PC-9 (cell line): ENCODE measurements around the gene AOPEP. TPM values are rescaled to one million over a fixed set of nuclear protein-coding genes. Genes with fewer than 3 reads are reported as not detected.

ENCODE experiments used
- BruUV-seq: library from RNA; stranded (reverse); fragments of 400-500 nt; replicated peaks from 2 replicates; lab custom pipeline; 2021; lab: Mats Ljungman, UMichigan
- CTCF ChIA-PET: fragments of 300-600 bp; sonication (Branson Sonifier 250); formaldehyde crosslinking; loops from one replicate; lab custom pipeline; 2022; ENCODE audit warnings: antibody characterized with exemption; lab: Charles Lee
- POLR2A ChIA-PET: fragments of 300-600 bp; sonication (Branson Sonifier 250); formaldehyde crosslinking; loops from one replicate; lab custom pipeline; 2022; ENCODE audit warnings: antibody characterized with exemption; ENCODE audit not compliant: unreplicated experiment; lab: Charles Lee
- DNase-seq, 2 experiments: peaks; one replicate each; pipeline versions ENCODE4 v3.0.0 to v3.0.0-alpha.2; 2015 to 2022; ENCODE audit warnings: mixed read lengths in 1 of 2
- H2AFZ ChIP-seq: fragments of 200-600 bp; sonication (generic); 2 replicates; pipeline ENCODE4 v1.8.1; 2017; ENCODE audit warnings: antibody characterized with exemption
- H3F3A ChIP-seq: fragments of 200-600 bp; sonication (generic); 2 replicates; pipeline ENCODE4 v1.8.1; 2017; ENCODE audit warnings: antibody characterized with exemption, mild to moderate bottlenecking, low read depth; ENCODE audit not compliant: insufficient read depth
- H3K27ac ChIP-seq: fragments of 200-600 bp; sonication (generic); 2 replicates; pipeline ENCODE4 v1.6.1; 2016; ENCODE audit warnings: mixed run types
- H3K27me3 ChIP-seq: fragments of 200-600 bp; sonication (generic); 2 replicates; pipeline ENCODE4 v1.6.1; 2016; ENCODE audit warnings: low read depth, mixed run types; ENCODE audit not compliant: insufficient read depth
- H3K36me3 ChIP-seq: fragments of 200-600 bp; sonication (generic); 2 replicates; pipeline ENCODE4 v1.6.1; 2016; ENCODE audit warnings: low read depth, mixed run types
- H3K4me1 ChIP-seq: fragments of 200-600 bp; sonication (generic); replicated peaks from 2 replicates; pipeline ENCODE4 v1.6.1; 2016; ENCODE audit warnings: mixed run types; ENCODE audit not compliant: insufficient read depth
- H3K4me2 ChIP-seq: fragments of 200-600 bp; sonication (generic); 2 replicates; pipeline ENCODE4 v1.6.1; 2017; ENCODE audit warnings: mixed run types
- H3K4me3 ChIP-seq: fragments of 200-600 bp; sonication (generic); 2 replicates; pipeline ENCODE4 v1.6.1; 2016; ENCODE audit warnings: mixed run types
- H3K79me2 ChIP-seq: fragments of 200-600 bp; sonication (generic); 2 replicates; pipeline ENCODE4 v1.6.1; 2017; ENCODE audit warnings: low read depth, mixed run types
- H3K9me2 ChIP-seq: fragments of 200-600 bp; sonication (generic); 2 replicates; pipeline ENCODE4 v1.8.1; 2017; ENCODE audit warnings: mild to moderate bottlenecking; ENCODE audit not compliant: insufficient read depth
- H3K9me3 ChIP-seq: fragments of 200-600 bp; sonication (generic); 2 replicates; pipeline ENCODE4 v1.8.1; 2016; ENCODE audit warnings: low read depth; ENCODE audit not compliant: insufficient read depth
- H4K20me1 ChIP-seq: fragments of 200-600 bp; sonication (generic); 2 replicates; pipeline ENCODE4 v1.8.1; 2017; ENCODE audit not compliant: insufficient read depth
- EZH2 ChIP-seq: fragments of 200-600 bp; sonication (generic); IDR thresholded peaks from 2 replicates; pipeline ENCODE4 v1.8.0; 2017; ENCODE audit warnings: antibody characterized with exemption, low read depth
- intact Hi-C: fragments of 100-400 bp; cut with micrococcal nuclease; formaldehyde crosslinking; loops from one replicate; pipeline ENCODE4 v1.10.0; 2022; ENCODE audit not compliant: unreplicated experiment
- total RNA-seq: library from RNA; stranded (reverse); gene quantifications from 2 replicates; pipeline ENCODE4 v1.2.3, GENCODE V29; 2021
- TF ChIP-seq, protein P1 (sequence below): fragments of 200-600 bp; sonication (generic); conservative IDR thresholded peaks from 2 replicates; pipeline ENCODE4 v1.6.1; 2017; ENCODE audit warnings: mixed run types, antibody characterized with exemption, mild to moderate bottlenecking, moderate library complexity

Gene AOPEP
- total RNA-seq, 1 experiment from 2014 or later: 90.0 TPM

DNA sequence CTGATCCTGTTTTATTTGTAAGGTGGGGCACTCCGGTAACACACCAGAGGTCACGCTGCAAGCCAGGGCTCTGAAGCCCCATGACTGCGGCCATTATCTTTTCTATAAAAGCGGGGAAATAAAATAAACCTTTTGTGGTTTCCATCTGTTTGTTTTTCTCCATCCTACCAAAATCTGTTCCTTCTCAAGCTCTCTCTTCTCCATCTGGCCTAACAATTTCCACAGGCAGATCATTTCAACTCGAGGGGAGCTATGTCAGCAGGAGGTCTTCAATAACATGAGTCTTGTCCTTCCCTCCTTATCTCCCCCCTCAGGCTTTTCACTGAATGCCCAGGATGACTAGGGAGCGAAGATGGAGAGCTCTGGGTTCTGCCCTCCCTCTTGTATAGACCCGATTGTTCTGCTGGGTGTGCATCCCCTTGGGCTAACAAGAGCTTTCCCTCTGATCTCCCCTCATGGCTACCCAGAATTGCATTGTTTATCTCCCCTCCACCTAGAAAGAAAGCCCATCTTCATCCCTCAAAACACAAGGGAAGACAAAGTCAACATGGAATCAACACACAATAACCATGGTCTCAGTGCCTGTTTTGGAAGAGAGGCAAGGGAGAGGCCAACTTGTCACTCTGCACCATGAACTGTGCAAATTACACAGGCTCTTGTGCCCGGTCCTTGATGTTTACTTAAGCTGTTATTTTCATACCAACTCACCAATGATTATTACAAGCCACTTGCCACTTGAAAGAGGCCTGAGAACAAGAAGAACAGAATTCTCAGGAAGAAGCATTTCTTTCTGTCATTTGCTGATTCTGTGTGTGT, 403.2 kb downstream of the AOPEP start:
- H3K36me3 ChIP-seq: no peaks in the 10 kb centered on the region
- ChIA-PET POLR2A (interaction anchor here (0.5 kb wide), 1 partner anchor 460 kb away, joined by 13 read pairs; no protein-coding TSS in a partner anchor), CTCF (interaction anchor here (2.9 kb wide), 1 partner anchor 461 kb away, joined by 30 read pairs; no protein-coding TSS in a partner anchor)
- no peak overlapping the region for H2AFZ ChIP-seq
- BruUV-seq: no TSS peak
- no peak for TF ChIP-seq EZH2
- TF ChIP-seq, protein P1, sequence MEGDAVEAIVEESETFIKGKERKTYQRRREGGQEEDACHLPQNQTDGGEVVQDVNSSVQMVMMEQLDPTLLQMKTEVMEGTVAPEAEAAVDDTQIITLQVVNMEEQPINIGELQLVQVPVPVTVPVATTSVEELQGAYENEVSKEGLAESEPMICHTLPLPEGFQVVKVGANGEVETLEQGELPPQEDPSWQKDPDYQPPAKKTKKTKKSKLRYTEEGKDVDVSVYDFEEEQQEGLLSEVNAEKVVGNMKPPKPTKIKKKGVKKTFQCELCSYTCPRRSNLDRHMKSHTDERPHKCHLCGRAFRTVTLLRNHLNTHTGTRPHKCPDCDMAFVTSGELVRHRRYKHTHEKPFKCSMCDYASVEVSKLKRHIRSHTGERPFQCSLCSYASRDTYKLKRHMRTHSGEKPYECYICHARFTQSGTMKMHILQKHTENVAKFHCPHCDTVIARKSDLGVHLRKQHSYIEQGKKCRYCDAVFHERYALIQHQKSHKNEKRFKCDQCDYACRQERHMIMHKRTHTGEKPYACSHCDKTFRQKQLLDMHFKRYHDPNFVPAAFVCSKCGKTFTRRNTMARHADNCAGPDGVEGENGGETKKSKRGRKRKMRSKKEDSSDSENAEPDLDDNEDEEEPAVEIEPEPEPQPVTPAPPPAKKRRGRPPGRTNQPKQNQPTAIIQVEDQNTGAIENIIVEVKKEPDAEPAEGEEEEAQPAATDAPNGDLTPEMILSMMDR: no peak
- H3K79me2 ChIP-seq: no peaks in the 10 kb centered on the region
- no peaks in the 10 kb centered on the region for H4K20me1 ChIP-seq
- H3K4me3 ChIP-seq: no peak overlapping the region
- no peak overlapping the region for H3K4me2 ChIP-seq
- no peaks in the 10 kb centered on the region for H3K9me3 ChIP-seq
- no peaks in the 10 kb centered on the region for H3K27me3 ChIP-seq
- no peaks in the 10 kb centered on the region for H3K9me2 ChIP-seq
- H3K27ac ChIP-seq: no peak overlapping the region
- DNase-seq: no peak
- intact Hi-C loops: loop anchor here (1.0 to 2.0 kb wide), 2 partner anchors 461 to 526 kb away; no protein-coding TSS in a partner anchor
- H3K4me1 ChIP-seq: no peaks in the 10 kb centered on the region
- peaks cover 7% of the 10 kb centered on the region; the same call in 1 of the 2 replicates for H3F3A ChIP-seq

DNA sequence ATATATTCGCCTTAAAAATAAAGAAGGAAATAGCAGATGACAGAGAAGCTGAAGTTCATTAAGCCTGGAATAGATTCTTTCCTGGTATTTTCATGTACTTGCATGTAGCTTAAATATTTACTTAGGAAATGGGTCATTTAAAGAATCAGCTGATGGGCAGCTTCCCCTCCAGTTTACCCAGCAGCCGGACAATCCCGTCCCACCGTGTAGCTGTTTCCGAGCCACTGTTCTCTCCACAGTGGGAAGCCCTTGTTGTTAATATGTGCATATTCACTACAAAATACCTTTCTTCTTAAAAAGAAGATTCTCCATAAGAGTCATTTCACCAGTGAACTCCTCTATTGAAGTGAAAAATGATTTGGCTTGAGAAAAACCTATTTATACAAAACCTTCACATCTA, 404.0 kb downstream of the AOPEP start:
- POLR2A ChIA-PET: interaction anchor here (0.5 to 0.7 kb wide), 2 partner anchors 177 to 461 kb away, joined by 3 to 13 read pairs; no protein-coding TSS in a partner anchor

More for the DNA sequence above, 404.0 kb downstream of the AOPEP start:
- Histone ChIP-seq H2AFZ (no peak overlapping the region), H3K27ac (no peak overlapping the region), H3K4me2 (no peak overlapping the region), H3K36me3 (no peaks in the 10 kb centered on the region), H3K9me2 (no peaks in the 10 kb centered on the region), H3K4me1 (no peaks in the 10 kb centered on the region), H3K4me3 (no peak overlapping the region), H3F3A (peaks cover 7% of the 10 kb centered on the region; the same call in 1 of the 2 replicates), H3K79me2 (no peaks in the 10 kb centered on the region), H4K20me1 (no peaks in the 10 kb centered on the region), H3K9me3 (no peaks in the 10 kb centered on the region), H3K27me3 (no peaks in the 10 kb centered on the region)
- TF ChIP-seq EZH2: no peak
- TF ChIP-seq, protein P1: no peak
- DNase-seq: no peak
- CTCF ChIA-PET: interaction anchor here (0.7 to 1.4 kb wide), 2 partner anchors 37 to 347 kb away, joined by 4 to 7 read pairs; no protein-coding TSS in a partner anchor
- intact Hi-C loops: loop anchor here (1.0 to 2.0 kb wide), 2 partner anchors 462 to 527 kb away; no protein-coding TSS in a partner anchor
- BruUV-seq: no TSS peak
